Measurements from ENCODE around the gene CTSD.

Gene CTSD

DNA sequence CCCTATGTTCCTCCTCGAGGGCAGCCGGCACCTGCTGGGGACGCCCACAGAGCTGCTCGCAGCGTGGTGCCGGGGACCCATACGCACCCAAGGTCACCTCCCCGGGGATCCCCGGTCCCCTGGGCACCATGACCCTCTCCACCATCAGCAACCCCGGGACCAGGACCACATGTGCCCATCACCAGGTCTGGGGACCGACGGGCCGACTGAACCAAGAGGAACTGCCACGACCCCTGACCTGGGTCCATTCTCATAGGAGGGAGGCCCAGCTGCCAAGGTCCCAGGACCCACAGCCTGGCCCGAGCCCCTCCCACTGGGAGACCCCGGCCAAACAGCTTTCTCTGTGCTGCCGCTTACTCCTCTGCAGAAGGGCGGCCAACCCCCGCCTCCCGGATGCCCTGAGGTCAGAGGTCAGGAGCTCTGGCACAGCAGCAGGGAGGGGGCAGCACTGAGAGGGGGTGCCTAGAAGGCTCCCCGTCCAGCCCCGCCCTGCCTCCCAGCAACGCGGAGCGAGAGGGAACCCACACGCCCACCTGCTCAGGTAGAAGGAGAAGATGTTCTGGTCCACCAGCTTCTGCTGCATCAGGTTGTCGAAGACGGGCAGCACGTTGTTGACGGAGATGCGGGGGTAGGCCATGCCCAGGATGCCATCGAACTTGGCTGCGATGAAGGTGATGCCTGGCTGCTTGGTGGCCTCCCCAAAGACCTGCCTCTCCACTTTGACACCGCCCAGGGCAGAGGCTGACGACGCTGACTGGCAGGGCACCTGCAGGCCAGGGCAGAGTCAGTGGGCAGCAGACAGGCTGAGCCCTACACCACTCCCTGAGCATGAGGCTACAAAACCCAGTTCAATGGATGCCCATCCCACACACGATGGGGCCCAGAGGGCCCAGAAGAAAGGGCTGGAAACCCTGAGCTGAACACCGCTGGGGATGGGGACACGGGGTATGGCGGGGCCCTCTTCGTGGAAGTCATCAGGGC lies 6.6 kb downstream of the CTSD start:
- in situ Hi-C loops (cut with HindIII; ENCODE audit: low sequenced_read_pairs) = no loop called here

GRCh38 chr11:1755692-1756561 lies 7.8 kb downstream of the CTSD start:
- in situ Hi-C loops (cut with HindIII; ENCODE audit: low sequenced_read_pairs) = no loop called here

DNA sequence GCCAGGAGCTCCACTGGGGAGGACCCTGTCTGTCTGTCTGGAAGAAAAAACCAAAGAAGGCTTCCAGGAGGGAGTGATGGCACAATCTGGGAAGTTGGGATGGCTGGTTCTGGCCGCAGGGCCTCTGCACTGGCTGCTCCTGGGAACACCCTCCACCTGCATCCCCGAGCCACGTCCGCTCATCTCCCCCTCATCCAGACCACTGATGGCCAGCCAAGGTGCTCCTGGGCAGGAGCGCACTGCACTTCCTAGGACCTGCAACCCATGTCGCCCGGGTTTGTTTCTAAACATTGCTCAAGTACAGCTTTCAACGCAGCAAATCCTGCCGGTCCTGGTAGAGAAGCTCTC lies 8.4 kb downstream of the CTSD start:
- in situ Hi-C loops (cut with HindIII; ENCODE audit: low sequenced_read_pairs) = no loop called here

- in situ Hi-C loops (cut with HindIII; ENCODE audit: low sequenced_read_pairs) = no loop called here
Measured at GRCh38 chr11:1754376-1755150, 9.2 kb downstream of the CTSD start.

DNA sequence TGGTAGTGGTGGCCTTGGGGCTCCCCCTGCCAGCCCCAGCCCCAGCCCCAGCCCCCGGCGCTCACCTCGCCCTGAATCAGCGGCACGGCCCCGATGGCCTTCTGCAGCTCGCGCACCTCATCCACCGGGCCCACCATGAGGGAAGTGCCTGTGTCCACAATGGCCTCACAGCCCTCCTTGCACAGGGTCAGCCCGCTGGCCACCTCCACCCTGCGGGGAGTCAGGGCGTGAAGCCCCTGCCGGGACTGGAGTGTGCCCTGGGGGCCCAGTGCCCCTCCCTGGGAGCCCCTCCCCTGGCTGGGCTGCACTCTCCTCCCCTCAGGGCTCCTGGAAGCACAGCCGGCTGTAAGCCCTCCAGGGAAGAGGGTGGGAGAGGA lies 9.8 kb downstream of the CTSD start:
- in situ Hi-C loops (cut with HindIII; ENCODE audit: low sequenced_read_pairs) = no loop called here

- in situ Hi-C loops (cut with HindIII; ENCODE audit: low sequenced_read_pairs) = no loop called here
Measured at GRCh38 chr11:1753229-1753928, 10.3 kb downstream of the CTSD start.

- in situ Hi-C loops (cut with HindIII; ENCODE audit: low sequenced_read_pairs) = no loop called here
Measured at GRCh38 chr11:1752907-1753228, 10.9 kb downstream of the CTSD start.

GRCh38 chr11:1751999-1752906 lies 11.5 kb downstream of the CTSD start:
- in situ Hi-C loops (cut with HindIII; ENCODE audit: low sequenced_read_pairs) = no loop called here

DNA sequence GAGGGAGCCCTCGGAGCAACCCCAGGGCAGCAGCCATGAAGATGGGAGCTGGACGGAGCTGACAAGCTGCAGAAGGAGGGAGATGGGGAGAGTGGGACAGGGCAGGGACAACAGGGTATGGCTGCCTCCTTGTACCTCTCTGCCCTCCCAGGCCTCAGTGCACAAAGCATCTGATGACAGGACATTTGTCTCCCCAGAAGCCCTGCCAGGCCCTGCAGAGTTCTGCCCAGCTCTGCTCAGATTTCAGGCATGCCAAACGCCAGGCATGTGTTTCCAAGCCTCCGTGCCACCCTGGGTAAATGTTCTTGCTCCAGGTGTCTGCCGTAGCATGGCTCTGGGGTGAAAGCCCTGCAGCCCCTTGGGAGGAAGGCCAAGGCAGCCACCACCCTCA lies 12.2 kb downstream of the CTSD start:
- in situ Hi-C loops (cut with HindIII; ENCODE audit: low sequenced_read_pairs) = no loop called here

GRCh38 chr11:1750840-1751530 lies 12.7 kb downstream of the CTSD start:
- in situ Hi-C loops (cut with HindIII; ENCODE audit: low sequenced_read_pairs) = no loop called here

DNA sequence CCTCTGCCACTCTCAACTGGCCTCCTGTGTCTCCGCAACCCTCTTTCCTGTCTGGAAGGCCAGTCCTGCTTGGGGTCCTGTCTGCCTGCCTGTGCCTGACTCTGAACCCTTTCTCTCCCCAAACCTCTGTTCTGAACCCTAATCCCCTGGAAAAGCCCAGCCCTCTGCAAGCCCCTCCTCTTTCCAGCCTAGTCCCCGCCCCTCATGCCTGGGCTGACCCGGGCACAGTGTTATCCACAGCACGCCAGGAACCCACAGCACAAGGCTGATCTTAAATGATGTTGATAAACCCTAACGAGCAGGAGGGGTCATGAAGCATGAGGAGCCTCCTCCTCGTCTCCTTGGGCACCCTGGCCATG lies 13.3 kb downstream of the CTSD start, which contains the start of gene IFITM10:
Gene IFITM10, minus strand, starts transcription at position 115 of the 359 bp plus-strand sequence. CDS start 153 bp downstream, outside the sequence.
- in situ Hi-C loops (cut with HindIII; ENCODE audit: low sequenced_read_pairs) = no loop called here

DNA sequence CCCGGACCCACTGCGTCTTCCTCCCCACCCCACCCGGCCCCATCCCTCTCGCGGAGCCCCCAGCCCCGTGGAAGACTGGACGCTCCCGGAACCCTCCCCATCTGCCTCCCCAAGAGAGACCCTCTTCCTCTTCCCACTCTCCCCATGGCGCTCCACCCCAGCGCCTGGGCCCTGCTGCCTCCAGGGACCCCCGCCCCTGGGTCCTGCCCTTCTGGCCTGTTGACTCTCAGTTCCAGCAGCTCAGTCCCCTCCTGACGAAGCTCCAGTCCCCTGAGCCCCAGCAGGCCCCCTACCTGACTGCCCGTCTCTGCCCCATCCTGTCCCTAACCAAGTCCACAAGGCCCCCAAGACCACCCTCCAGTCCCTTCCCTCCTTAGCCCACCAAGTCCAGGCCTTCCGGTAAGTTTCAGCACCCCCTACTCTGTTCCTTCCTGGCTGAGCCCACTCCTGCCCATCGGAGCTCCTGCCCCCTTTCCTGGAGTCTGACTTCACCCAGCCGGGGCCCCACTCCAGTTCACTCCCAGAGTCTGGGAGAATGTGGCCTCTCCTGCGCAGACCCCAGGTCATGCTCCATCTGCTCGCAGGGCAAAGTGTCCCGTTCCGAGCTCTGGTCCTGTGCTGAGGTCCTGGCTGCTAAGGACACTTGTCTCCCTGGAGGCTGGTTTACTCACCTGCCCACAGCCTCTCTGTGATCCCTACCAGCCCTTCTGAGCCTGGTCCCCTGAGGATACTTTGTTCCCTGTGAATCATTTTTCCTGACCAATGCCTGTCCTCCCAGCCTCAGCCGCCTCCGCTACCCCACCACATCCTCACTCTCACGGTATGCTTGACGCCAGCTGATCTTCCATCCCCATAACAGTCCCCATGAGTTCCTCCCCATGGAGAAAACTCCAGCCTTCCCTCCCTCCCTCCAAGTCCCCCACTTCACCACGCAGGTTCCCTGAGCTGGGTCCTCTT lies 14.1 kb downstream of the CTSD start:
- in situ Hi-C loops (cut with HindIII; ENCODE audit: low sequenced_read_pairs) = no loop called here

GRCh38 chr11:1748636-1749394 lies 14.9 kb downstream of the CTSD start:
- in situ Hi-C loops (cut with HindIII; ENCODE audit: low sequenced_read_pairs) = no loop called here

DNA sequence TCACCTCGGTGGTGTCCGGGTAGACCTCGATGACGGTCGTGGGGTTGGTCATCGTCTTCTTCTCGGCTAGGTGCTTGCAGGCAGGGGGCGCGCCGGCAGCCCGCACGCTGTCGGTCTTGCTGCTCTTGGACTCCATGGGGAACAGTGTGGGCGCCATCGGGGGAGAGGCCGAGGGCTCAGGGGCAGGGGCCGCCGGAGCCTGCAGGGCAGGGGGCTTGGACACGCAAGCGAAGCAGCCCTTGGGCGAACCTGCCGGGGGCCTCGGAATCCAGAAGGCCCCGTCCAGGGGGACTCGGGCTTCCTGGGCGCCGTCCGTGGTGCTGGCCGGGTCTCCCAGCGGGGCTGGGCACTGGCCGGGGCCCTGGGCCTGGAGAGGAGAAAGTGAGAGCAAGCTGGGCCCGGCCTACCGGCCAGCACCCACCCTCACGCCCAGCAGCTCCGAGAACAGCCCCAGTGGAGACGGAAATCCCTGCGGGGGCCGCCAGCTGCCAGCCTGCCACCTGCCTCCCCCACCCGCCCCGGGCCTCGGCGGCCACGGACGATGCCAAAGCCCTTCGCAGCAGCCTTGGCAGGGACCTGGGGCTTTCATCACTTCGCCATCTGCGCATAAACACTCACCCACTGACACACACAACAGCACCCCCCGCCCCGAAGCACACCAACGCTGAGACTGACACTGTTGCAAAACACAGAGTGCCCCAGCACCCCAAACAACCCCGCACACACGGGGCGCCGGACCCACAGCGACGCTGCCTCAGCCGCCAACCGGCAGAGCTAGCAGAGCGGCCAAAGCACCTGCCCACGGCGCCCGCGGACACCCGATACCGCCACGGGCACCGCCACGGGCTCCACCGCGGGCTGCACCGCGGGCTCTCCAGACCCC lies 15.7 kb downstream of the CTSD start:
- in situ Hi-C loops (cut with HindIII; ENCODE audit: low sequenced_read_pairs) = no loop called here

- in situ Hi-C loops (cut with HindIII; ENCODE audit: low sequenced_read_pairs) = no loop called here
Measured at GRCh38 chr11:1746956-1747752, 16.6 kb downstream of the CTSD start.

All from DLD1 (cell line).